OCI-LY3 (cell line): ENCODE measurements around the gene TXNDC17.

Experiments used
- H2AFZ ChIP-seq: fragments of 200-600, 300-600 bp; shearing (Covaris generic); 2 replicates; pipeline ENCODE4 v1.6.0; 2014; ENCODE audit warnings: antibody characterized with exemption, low read depth, low read length
- H3K27ac ChIP-seq: fragments of 200-600, 300-600 bp; sonication (generic); 2 replicates; pipeline ENCODE4 v1.5.1; 2014; ENCODE audit warnings: mild to moderate bottlenecking, low read length, moderate library complexity, mixed read lengths
- H3K27me3 ChIP-seq: fragments of 200-600, 300-600 bp; sonication (generic); 2 replicates; pipeline ENCODE4 v1.6.1; 2014; ENCODE audit warnings: low read depth, low read length, mixed read lengths
- H3K36me3 ChIP-seq: fragments of 200-600, 300-600 bp; sonication (generic); replicated peaks from 2 replicates; pipeline ENCODE3; 2014; ENCODE audit warnings: low read depth, low read length, mixed read lengths
- H3K4me1 ChIP-seq: fragments of 300-600, 200-600 bp; sonication (generic); 2 replicates; pipeline ENCODE4 v1.6.1; 2014; ENCODE audit warnings: low read length, mixed read lengths
- H3K4me2 ChIP-seq: fragments of 200-600, 300-600 bp; sonication (generic); 2 replicates; pipeline ENCODE4 v1.6.1; 2014; ENCODE audit warnings: low read length, mixed read lengths
- H3K4me3 ChIP-seq: fragments of 300-600, 200-600 bp; sonication (generic); 2 replicates; pipeline ENCODE4 v1.5.1; 2014; ENCODE audit warnings: antibody characterized with exemption, mild to moderate bottlenecking, low read length, moderate library complexity
- H3K79me2 ChIP-seq: fragments of 300-600, 200-600 bp; shearing (Covaris generic); 2 replicates; pipeline ENCODE4 v1.6.1; 2014; ENCODE audit warnings: mild to moderate bottlenecking, low read length, mixed read lengths
- H3K9ac ChIP-seq: fragments of 300-600, 200-600 bp; shearing (Covaris generic); 2 replicates; pipeline ENCODE4 v1.6.0; 2014; ENCODE audit warnings: mild to moderate bottlenecking, low read length, moderate library complexity
- H3K9me3 ChIP-seq: fragments of 200-600, 300-600 bp; shearing (Covaris generic); 2 replicates; pipeline ENCODE4 v1.6.1; 2014; ENCODE audit warnings: low read length, mixed read lengths; ENCODE audit not compliant: insufficient read depth
- H4K20me1 ChIP-seq: fragments of 200-600, 300-600 bp; sonication (generic); 2 replicates; pipeline ENCODE4 v1.6.1; 2016; ENCODE audit warnings: low read length, mixed read lengths; ENCODE audit not compliant: insufficient read depth
- EZH2phosphoT487 ChIP-seq: fragments of 200-600 bp; shearing (Covaris generic); IDR thresholded peaks from 2 replicates; pipeline ENCODE4 v1.6.1; 2018; ENCODE audit warnings: antibody characterized with exemption, mixed run types, low read depth
- TF ChIP-seq, protein P1 (sequence below): fragments of 200-600, 300-600 bp; sonication (generic); IDR thresholded peaks from 2 replicates; pipeline ENCODE4 v1.5.1; 2014; ENCODE audit warnings: antibody characterized with exemption, low read length, low read depth

Gene TXNDC17

DNA sequence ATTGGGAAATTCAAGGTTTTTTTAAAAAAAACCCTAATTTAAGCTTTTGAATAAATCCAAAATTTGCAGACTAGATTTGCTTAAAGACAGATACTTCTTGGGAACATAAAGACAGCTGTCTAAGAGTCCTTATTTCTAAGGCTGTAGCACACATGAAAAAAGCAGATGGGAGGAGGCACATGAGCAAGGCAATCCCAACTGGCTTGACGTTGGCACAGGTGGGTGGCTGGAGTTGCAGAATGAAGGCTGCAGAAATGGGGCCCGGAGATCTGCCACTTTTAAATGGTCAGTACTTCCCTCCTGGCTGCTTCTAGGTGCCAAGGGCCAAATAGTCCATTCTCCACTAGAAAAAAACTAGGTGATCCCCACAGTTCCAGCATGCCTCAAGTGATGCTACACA, 4.8 kb upstream of the TXNDC17 start:
- H3K4me3 ChIP-seq: no peak overlapping the region
- H3K27me3 ChIP-seq: no peaks in the 10 kb centered on the region
- H3K79me2 ChIP-seq: peaks cover 20% of the 10 kb centered on the region
- H3K4me1 ChIP-seq: no peaks in the 10 kb centered on the region; the same call in 1 of the 2 replicates
- H4K20me1 ChIP-seq: no peaks in the 10 kb centered on the region
- no peak overlapping the region for H3K4me2 ChIP-seq
- TF ChIP-seq, protein P1, sequence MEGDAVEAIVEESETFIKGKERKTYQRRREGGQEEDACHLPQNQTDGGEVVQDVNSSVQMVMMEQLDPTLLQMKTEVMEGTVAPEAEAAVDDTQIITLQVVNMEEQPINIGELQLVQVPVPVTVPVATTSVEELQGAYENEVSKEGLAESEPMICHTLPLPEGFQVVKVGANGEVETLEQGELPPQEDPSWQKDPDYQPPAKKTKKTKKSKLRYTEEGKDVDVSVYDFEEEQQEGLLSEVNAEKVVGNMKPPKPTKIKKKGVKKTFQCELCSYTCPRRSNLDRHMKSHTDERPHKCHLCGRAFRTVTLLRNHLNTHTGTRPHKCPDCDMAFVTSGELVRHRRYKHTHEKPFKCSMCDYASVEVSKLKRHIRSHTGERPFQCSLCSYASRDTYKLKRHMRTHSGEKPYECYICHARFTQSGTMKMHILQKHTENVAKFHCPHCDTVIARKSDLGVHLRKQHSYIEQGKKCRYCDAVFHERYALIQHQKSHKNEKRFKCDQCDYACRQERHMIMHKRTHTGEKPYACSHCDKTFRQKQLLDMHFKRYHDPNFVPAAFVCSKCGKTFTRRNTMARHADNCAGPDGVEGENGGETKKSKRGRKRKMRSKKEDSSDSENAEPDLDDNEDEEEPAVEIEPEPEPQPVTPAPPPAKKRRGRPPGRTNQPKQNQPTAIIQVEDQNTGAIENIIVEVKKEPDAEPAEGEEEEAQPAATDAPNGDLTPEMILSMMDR: no peak
- no peak for TF ChIP-seq EZH2phosphoT487
- no peak overlapping the region for H3K27ac ChIP-seq
- H3K36me3 ChIP-seq: peaks cover 5% of the 10 kb centered on the region
- no peak overlapping the region for H3K9ac ChIP-seq
- H2AFZ ChIP-seq: no peak overlapping the region
- no peaks in the 10 kb centered on the region for H3K9me3 ChIP-seq

GRCh38 chr17:6636616-6637457, 4.0 kb upstream of the TXNDC17 start:
- no peaks in the 10 kb centered on the region for H3K27me3 ChIP-seq
- no peak overlapping the region for H3K27ac ChIP-seq
- no peak overlapping the region for H2AFZ ChIP-seq
- peaks cover 2% of the 10 kb centered on the region for H3K4me1 ChIP-seq
- no peaks in the 10 kb centered on the region for H4K20me1 ChIP-seq
- peaks cover 5% of the 10 kb centered on the region for H3K36me3 ChIP-seq
- peaks cover 28% of the 10 kb centered on the region for H3K79me2 ChIP-seq
- no peaks in the 10 kb centered on the region for H3K9me3 ChIP-seq
- H3K9ac ChIP-seq: no peak overlapping the region
- TF ChIP-seq, protein P1: no peak
- TF ChIP-seq EZH2phosphoT487: no peak
- no peak overlapping the region for H3K4me3 ChIP-seq
- H3K4me2 ChIP-seq: no peak overlapping the region

DNA sequence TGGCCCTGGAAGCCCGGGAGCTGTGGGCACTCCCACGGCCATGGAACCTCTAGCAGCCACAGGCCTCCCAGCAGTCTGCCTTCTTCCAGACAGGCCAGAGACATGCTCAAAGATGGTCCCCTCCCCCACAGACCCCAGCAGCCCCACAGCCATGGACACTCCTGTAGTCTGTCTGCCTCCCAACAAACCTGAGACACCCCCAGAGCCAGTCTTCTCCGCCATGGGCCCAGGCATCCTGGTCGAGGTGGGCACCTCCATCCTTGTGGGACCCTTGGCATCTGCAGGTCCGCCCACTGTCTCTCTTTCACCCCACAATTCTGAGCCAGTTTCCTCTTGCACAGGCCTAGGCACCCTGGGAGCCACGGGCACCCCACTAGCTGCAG, 3.4 kb upstream of the TXNDC17 start:
- H4K20me1 ChIP-seq: no peaks in the 10 kb centered on the region
- no peaks in the 10 kb centered on the region for H3K9me3 ChIP-seq
- H3K79me2 ChIP-seq: peaks cover 34% of the 10 kb centered on the region
- peaks cover 8% of the 10 kb centered on the region for H3K36me3 ChIP-seq
- H2AFZ ChIP-seq: no peak overlapping the region
- no peak overlapping the region for H3K9ac ChIP-seq
- H3K4me2 ChIP-seq: no peak overlapping the region
- peaks cover 8% of the 10 kb centered on the region for H3K4me1 ChIP-seq
- H3K27ac ChIP-seq: no peak overlapping the region
- H3K4me3 ChIP-seq: no peak overlapping the region
- no peaks in the 10 kb centered on the region for H3K27me3 ChIP-seq
- no peak for TF ChIP-seq EZH2phosphoT487
- TF ChIP-seq, protein P1: no peak

DNA sequence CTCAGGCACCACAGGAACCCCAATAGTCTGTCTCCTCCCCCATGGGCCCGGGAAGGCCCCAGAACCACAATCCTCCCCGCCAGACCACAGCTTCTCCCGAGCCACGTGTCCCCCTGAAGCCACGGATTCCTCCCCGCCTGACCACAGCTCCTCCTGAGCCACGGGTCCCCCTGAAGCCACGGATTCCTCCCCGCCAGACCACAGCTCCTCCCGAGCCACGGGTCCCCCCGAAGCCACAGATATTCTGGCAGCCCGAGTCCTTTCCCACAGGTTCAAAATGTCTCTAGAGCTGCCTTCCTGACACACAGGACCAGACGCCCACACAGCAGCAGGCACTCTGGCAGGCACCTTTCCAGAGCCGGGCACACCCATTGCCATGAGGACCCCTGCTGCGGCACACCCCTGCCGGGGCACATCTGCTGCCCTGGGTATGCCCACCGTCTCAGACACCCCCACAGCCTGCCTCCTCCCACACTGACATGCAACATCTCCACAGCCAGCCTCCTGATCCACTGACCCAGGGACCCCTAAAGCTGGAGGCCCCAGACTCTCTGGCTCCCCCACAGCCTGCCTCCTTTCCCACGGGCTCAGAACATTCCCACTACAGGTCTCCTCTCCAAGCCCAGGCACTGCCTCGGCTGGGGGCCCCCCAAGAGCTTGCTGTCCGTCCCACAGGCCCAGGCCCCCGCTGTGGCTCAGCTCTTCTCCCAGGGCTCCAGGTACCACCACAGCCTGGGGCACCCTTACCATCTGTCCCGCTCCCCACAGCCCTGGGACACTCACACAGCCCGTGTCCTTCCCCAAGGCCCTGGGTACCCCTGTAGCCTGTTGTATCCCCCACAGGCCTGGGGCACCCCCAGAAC, 2.6 kb upstream of the TXNDC17 start:
- Histone ChIP-seq H3K9ac (no peak overlapping the region), H3K36me3 (peaks cover 11% of the 10 kb centered on the region), H3K79me2 (peaks cover 37% of the 10 kb centered on the region), H3K27ac (no peak overlapping the region), H3K4me1 (peaks cover 8% of the 10 kb centered on the region), H3K4me3 (no peak overlapping the region), H3K4me2 (no peak overlapping the region; the same call in 1 of the 2 replicates), H3K9me3 (no peaks in the 10 kb centered on the region), H3K27me3 (no peaks in the 10 kb centered on the region), H2AFZ (no peak overlapping the region), H4K20me1 (no peaks in the 10 kb centered on the region)
- TF ChIP-seq, protein P1: no peak
- no peak for TF ChIP-seq EZH2phosphoT487
